Vagina (tissue), 2 donors: ENCODE measurements around the gene MRPL45.

Experiments
- POLR2A ChIP-seq, 2 donors: fragments of 450-650 bp; IDR thresholded peaks; one replicate each; pipeline ENCODE4 v1.6.1; 2017; ENCODE audit warnings: antibody characterized with exemption in 2 of 2, mild to moderate bottlenecking in 2 of 2, moderate library complexity in 2 of 2
- POLR2AphosphoS5 ChIP-seq, 2 donors: sonication (generic); formaldehyde crosslinking; IDR thresholded peaks; one replicate each; pipeline ENCODE4 v1.9.0; 2017; ENCODE audit warnings: antibody characterized with exemption in 2 of 2, mild to moderate bottlenecking in 2 of 2, low read depth in 1 of 2; ENCODE audit not compliant: insufficient read depth in 1 of 2
- TF ChIP-seq, protein P1 (sequence below), 3 experiments: fragments of 450-650 bp in 2 of 3; fragments of 200-600 bp in 1 of 3; sonication (generic) in 1 of 3; IDR thresholded peaks; one replicate each; pipeline ENCODE4 v1.5.1; 2017 to 2019; ENCODE audit warnings: antibody characterized with exemption in 3 of 3, mild to moderate bottlenecking in 2 of 3, moderate library complexity in 2 of 3

DNA sequence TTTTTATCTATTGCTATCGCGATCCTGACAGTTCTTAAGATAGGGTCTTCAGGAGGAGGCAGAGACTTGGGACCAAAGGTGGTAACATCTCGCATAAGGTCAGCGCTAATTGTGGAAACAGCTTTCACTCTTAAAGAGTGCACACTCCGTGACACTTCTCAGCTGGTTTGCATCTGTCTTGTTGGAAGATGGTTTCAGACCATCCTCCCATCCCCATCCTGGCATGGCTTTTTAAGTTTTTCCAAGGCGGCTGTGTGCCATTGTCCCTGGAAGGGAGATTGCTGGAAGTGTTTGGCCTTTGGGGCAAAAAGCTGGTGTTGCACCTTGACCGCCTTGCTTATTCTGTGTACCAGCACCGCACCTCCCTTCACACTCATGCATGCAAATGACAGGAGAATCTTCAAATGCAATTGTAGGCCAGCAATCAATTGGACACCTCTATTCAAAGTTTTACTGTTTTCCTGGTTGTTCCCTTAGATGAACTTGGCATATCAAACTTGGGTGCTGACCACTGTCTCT lies 56.2 kb downstream of the MRPL45 start:
- no peak for TF ChIP-seq POLR2A (IDR thresholded peaks at IDR 0.05)
- TF ChIP-seq, protein P1, sequence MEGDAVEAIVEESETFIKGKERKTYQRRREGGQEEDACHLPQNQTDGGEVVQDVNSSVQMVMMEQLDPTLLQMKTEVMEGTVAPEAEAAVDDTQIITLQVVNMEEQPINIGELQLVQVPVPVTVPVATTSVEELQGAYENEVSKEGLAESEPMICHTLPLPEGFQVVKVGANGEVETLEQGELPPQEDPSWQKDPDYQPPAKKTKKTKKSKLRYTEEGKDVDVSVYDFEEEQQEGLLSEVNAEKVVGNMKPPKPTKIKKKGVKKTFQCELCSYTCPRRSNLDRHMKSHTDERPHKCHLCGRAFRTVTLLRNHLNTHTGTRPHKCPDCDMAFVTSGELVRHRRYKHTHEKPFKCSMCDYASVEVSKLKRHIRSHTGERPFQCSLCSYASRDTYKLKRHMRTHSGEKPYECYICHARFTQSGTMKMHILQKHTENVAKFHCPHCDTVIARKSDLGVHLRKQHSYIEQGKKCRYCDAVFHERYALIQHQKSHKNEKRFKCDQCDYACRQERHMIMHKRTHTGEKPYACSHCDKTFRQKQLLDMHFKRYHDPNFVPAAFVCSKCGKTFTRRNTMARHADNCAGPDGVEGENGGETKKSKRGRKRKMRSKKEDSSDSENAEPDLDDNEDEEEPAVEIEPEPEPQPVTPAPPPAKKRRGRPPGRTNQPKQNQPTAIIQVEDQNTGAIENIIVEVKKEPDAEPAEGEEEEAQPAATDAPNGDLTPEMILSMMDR (IDR thresholded peaks at IDR 0.05), result no peak
- TF ChIP-seq POLR2AphosphoS5 (IDR thresholded peaks at IDR 0.05; ENCODE audit: insufficient read depth in 1 of 2, low read depth in 1 of 2), result no peak
